ENCODE measurements around the gene IGHMBP2.

IGHMBP2 gene

GRCh38 chr11:68969386-68969785 is 65.7 kb downstream of the IGHMBP2 start:
- Histone ChIP-seq H3K9me3 (ENCODE audit: control insufficient read depth, insufficient read depth, low read depth, low read length) (no peaks in the 10 kb centered on the region), H3K4me3 (ENCODE audit: low read depth, low read length) (no peak overlapping the region), H3K4me1 (ENCODE audit: control insufficient read depth, insufficient read depth, low read length) (no peaks in the 10 kb centered on the region), H3K36me3 (ENCODE audit: control insufficient read depth in 2 of 2, insufficient read depth in 1 of 2, low read length in 2 of 2) (no peaks in the 10 kb centered on the region), H3K27ac (ENCODE audit: extremely low read depth, low read depth, low read length) (no peak overlapping the region)
- ChIA-PET POLR2A (interaction anchor here (0.6 kb wide), 1 partner anchor 879 kb away, joined by 3 read pairs; no protein-coding TSS in a partner anchor), CTCF (interaction anchor here (0.7 kb wide), 3 partner anchors 123 to 286 kb away, joined by 3 to 4 read pairs (median 4); no protein-coding TSS in a partner anchor)
- TF ChIP-seq ZNF639 (tag by site-specific recombination; IDR thresholded peaks at IDR 0.05) = no peak
- TF ChIP-seq ZFP37 (tag by site-specific recombination; IDR thresholded peaks at IDR 0.05) = no peak
- TF ChIP-seq KLF16 (tag by site-specific recombination; IDR thresholded peaks at IDR 0.05) = no peak
- TF ChIP-seq ZNF175 (tag by site-specific recombination; IDR thresholded peaks at IDR 0.05) = no peak
- TF ChIP-seq SCRT2 (tag by site-specific recombination; IDR thresholded peaks at IDR 0.05) = no peak
- TF ChIP-seq ZNF16 (tag by site-specific recombination; IDR thresholded peaks at IDR 0.05; ENCODE audit: low read depth) = no peak
- TF ChIP-seq SP2 (tag by site-specific recombination; IDR thresholded peaks at IDR 0.05) = no peak
- TF ChIP-seq, protein P1, sequence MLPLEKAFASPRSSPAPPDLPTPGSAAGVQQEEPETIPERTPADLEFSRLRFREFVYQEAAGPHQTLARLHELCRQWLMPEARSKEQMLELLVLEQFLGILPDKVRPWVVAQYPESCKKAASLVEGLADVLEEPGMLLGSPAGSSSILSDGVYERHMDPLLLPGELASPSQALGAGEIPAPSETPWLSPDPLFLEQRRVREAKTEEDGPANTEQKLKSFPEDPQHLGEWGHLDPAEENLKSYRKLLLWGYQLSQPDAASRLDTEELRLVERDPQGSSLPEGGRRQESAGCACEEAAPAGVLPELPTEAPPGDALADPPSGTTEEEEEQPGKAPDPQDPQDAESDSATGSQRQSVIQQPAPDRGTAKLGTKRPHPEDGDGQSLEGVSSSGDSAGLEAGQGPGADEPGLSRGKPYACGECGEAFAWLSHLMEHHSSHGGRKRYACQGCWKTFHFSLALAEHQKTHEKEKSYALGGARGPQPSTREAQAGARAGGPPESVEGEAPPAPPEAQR (tag by site-specific recombination; IDR thresholded peaks at IDR 0.05) = no peak
- no peak for TF ChIP-seq PBX3 (CRISPR knock-in tag; IDR thresholded peaks at IDR 0.05)
- no peak for TF ChIP-seq HOXA7 (CRISPR knock-in tag; IDR thresholded peaks at IDR 0.05; ENCODE audit: borderline replicate concordance)

GRCh38 chr11:68970921-68971636 is 67.4 kb downstream of the IGHMBP2 start:
- CTCF ChIA-PET = interaction anchor here (0.5 to 0.6 kb wide), 2 partner anchors 16 to 892 kb away, joined by 3 read pairs; no protein-coding TSS in a partner anchor
- Histone ChIP-seq H3K9me3 (ENCODE audit: control insufficient read depth, insufficient read depth, low read depth, low read length) (no peaks in the 10 kb centered on the region), H3K4me3 (ENCODE audit: low read depth, low read length) (no peak overlapping the region), H3K27ac (ENCODE audit: extremely low read depth, low read depth, low read length) (no peak overlapping the region), H3K4me1 (ENCODE audit: control insufficient read depth, insufficient read depth, low read length) (no peaks in the 10 kb centered on the region), H3K36me3 (ENCODE audit: control insufficient read depth in 2 of 2, insufficient read depth in 1 of 2, low read length in 2 of 2) (no peaks in the 10 kb centered on the region)
- TF ChIP-seq ZNF214 (tag by site-specific recombination; IDR thresholded peaks at IDR 0.05; ENCODE audit: borderline replicate concordance) (no peak), ZNF184 (tag by site-specific recombination; IDR thresholded peaks at IDR 0.05) (no peak), ZBTB6 (tag by site-specific recombination; IDR thresholded peaks at IDR 0.05) (no peak), ZNF19 (tag by site-specific recombination; IDR thresholded peaks at IDR 0.05; ENCODE audit: low read depth) (no peak), ZNF830 (tag by site-specific recombination; IDR thresholded peaks at IDR 0.05; ENCODE audit: low read depth) (no peak)
- TF ChIP-seq, protein P2, sequence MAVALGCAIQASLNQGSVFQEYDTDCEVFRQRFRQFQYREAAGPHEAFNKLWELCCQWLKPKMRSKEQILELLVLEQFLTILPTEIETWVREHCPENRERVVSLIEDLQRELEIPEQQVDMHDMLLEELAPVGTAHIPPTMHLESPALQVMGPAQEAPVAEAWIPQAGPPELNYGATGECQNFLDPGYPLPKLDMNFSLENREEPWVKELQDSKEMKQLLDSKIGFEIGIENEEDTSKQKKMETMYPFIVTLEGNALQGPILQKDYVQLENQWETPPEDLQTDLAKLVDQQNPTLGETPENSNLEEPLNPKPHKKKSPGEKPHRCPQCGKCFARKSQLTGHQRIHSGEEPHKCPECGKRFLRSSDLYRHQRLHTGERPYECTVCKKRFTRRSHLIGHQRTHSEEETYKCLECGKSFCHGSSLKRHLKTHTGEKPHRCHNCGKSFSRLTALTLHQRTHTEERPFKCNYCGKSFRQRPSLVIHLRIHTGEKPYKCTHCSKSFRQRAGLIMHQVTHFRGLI (tag by site-specific recombination; IDR thresholded peaks at IDR 0.05) = no peak
- POLR2A ChIA-PET = no interaction called here
